Ascending aorta (tissue), 2 donors: Measurements from ENCODE around the gene TMEM190. TPM values are rescaled to one million over a fixed set of nuclear protein-coding genes. Genes with fewer than 3 reads are reported as not detected.

ENCODE experiments used
- DNase-seq, 2 donors: peaks; one replicate each; pipeline ENCODE4 v3.0.0-alpha.2; 2019; ENCODE audit warnings: low spot score in 2 of 2
- H3K27ac ChIP-seq, 2 donors: fragments of 200-600 bp; sonication (generic); one replicate each; pipeline ENCODE4 v1.5.1; 2016 to 2017; ENCODE audit warnings: mild to moderate bottlenecking in 1 of 2
- H3K27me3 ChIP-seq: fragments of 200-600 bp; sonication (generic); one replicate; pipeline ENCODE4 v1.5.1; 2017
- H3K36me3 ChIP-seq, 2 donors: fragments of 200-600 bp; sonication (generic); one replicate each; pipeline ENCODE4 v1.5.1; 2016
- H3K4me1 ChIP-seq, 2 donors: fragments of 200-600 bp; sonication (generic); one replicate each; pipeline ENCODE4 v1.5.1; 2016 to 2017; ENCODE audit warnings: mild to moderate bottlenecking in 1 of 2
- H3K4me3 ChIP-seq, 2 donors: fragments of 200-600 bp; sonication (generic); one replicate each; pipeline ENCODE4 v1.5.1; 2016 to 2017; ENCODE audit warnings: mild to moderate bottlenecking in 1 of 2
- H3K9me3 ChIP-seq, 2 donors: fragments of 200-600 bp; sonication (generic); one replicate each; pipeline ENCODE4 v1.5.1; 2016
- CTCF ChIP-seq, 3 experiments: fragments of 200-600 bp in 2 of 3; fragments of 450-650 bp in 1 of 3; sonication (generic) in 2 of 3; IDR thresholded peaks; one replicate each; pipeline ENCODE4 v1.5.1; 2016 to 2019; ENCODE audit warnings: antibody characterized with exemption in 3 of 3, mild to moderate bottlenecking in 1 of 3, moderate library complexity in 1 of 3
- intact Hi-C: fragments of 100-400 bp; cut with DNase I; formaldehyde crosslinking; loops from one replicate; pipeline ENCODE4 v1.15.1; 2023
- total RNA-seq: library from RNA; depleted of rRNA; stranded (reverse); fragments of >200 nt; gene quantifications from one replicate; pipeline ENCODE4 v1.1.0, GENCODE V29; 2016

The TMEM190 gene
- total RNA-seq, 1 donor from 2014 or later: not detected

- H3K9me3 ChIP-seq: no peaks in the 10 kb centered on the region
- no peak for TF ChIP-seq CTCF (IDR thresholded peaks at IDR 0.05)
- H3K27ac ChIP-seq: no peak overlapping the region
- DNase-seq: no peak
- peaks cover 11 to 26% of the 10 kb centered on the region in 2 donors for H3K4me1 ChIP-seq
- H3K36me3 ChIP-seq: peaks cover 32 to 43% of the 10 kb centered on the region in 2 donors
- no peaks in the 10 kb centered on the region for H3K27me3 ChIP-seq
- no peak overlapping the region for H3K4me3 ChIP-seq
- intact Hi-C loops: no loop called here
These were observed 13.8 kb downstream of the TMEM190 start for GRCh38 chr19:55390461-55390880.

GRCh38 chr19:55391191-55391670, 14.6 kb downstream of the TMEM190 start:
- Histone ChIP-seq H3K27me3 (no peaks in the 10 kb centered on the region), H3K36me3 (peaks cover 32 to 43% of the 10 kb centered on the region in 2 donors), H3K9me3 (no peaks in the 10 kb centered on the region), H3K4me1 (peaks cover 11 to 26% of the 10 kb centered on the region in 2 donors), H3K4me3 (no peak overlapping the region), H3K27ac (no peak overlapping the region)
- intact Hi-C loops: no loop called here
- no peak for TF ChIP-seq CTCF (IDR thresholded peaks at IDR 0.05)
- DNase-seq: no peak

- intact Hi-C loops: no loop called here
- TF ChIP-seq CTCF (IDR thresholded peaks at IDR 0.05): no peak
- Histone ChIP-seq H3K36me3 (peaks cover 32 to 43% of the 10 kb centered on the region in 2 donors), H3K27me3 (no peaks in the 10 kb centered on the region), H3K9me3 (no peaks in the 10 kb centered on the region), H3K4me1 (peaks cover 11 to 20% of the 10 kb centered on the region in 2 donors), H3K4me3 (no peak overlapping the region), H3K27ac (no peak overlapping the region)
- no peak for DNase-seq
These were observed 15.3 kb downstream of the TMEM190 start for GRCh38 chr19:55391702-55392615.

- no peak overlapping the region for H3K27ac ChIP-seq
- intact Hi-C loops: no loop called here
- no peak overlapping the region for H3K4me3 ChIP-seq
These were observed 16.5 kb downstream of the TMEM190 start for GRCh38 chr19:55392820-55393761.

More at GRCh38 chr19:55392820-55393761, 16.5 kb downstream of the TMEM190 start:
- Histone ChIP-seq H3K4me1 (peaks cover 2 to 9% of the 10 kb centered on the region in 2 donors), H3K9me3 (no peaks in the 10 kb centered on the region), H3K36me3 (peaks cover 21 to 35% of the 10 kb centered on the region in 2 donors), H3K27me3 (no peaks in the 10 kb centered on the region)
- TF ChIP-seq CTCF (IDR thresholded peaks at IDR 0.05): no peak
- no peak for DNase-seq
